Hippocampal formation (tissue), 2 donors: ENCODE data around the gene LCT.
"Not testable (repeated sequence)": the region's sequence is repeated elsewhere in the genome, so short reads cannot be mapped to it uniquely, and the experiment has no call there.

Experiments
- DNase-seq, 2 donors: peaks; one replicate each; lab custom pipeline; 2025; lab: John Stamatoyannopoulos, UW

Gene LCT

GRCh38 chr2:135831180-135831812 lies 5.7 kb downstream of the LCT start:
- no peak for DNase-seq

GRCh38 chr2:135829378-135830135 lies 7.4 kb downstream of the LCT start:
- no peak for DNase-seq

GRCh38 chr2:135826544-135826943 lies 10.4 kb downstream of the LCT start:
- DNase-seq, result no peak

- DNase-seq, result no peak
Observed at GRCh38 chr2:135825550-135826176, 11.3 kb downstream of the LCT start.

GRCh38 chr2:135825131-135825530 lies 11.9 kb downstream of the LCT start:
- no peak for DNase-seq

- DNase-seq, result no peak
Observed at GRCh38 chr2:135822855-135823254, 14.1 kb downstream of the LCT start.

- no peak for DNase-seq
Observed at GRCh38 chr2:135821190-135821589, 15.8 kb downstream of the LCT start.

GRCh38 chr2:135820003-135820618 lies 16.9 kb downstream of the LCT start:
- DNase-seq, result no peak

GRCh38 chr2:135818937-135819610 lies 17.9 kb downstream of the LCT start:
- no peak for DNase-seq

- no peak for DNase-seq
Observed at GRCh38 chr2:135817951-135818350, 19.0 kb downstream of the LCT start.

GRCh38 chr2:135817466-135817865 lies 19.5 kb downstream of the LCT start:
- DNase-seq, result no peak

GRCh38 chr2:135815269-135815668 lies 21.7 kb downstream of the LCT start:
- no peak for DNase-seq

- DNase-seq, result no peak
Observed at GRCh38 chr2:135812907-135813511, 24.0 kb downstream of the LCT start.

- DNase-seq, result not testable (repeated sequence)
Observed at GRCh38 chr2:135807874-135808273, 29.1 kb downstream of the LCT start.

GRCh38 chr2:135803278-135803677 lies 33.7 kb downstream of the LCT start:
- no peak for DNase-seq

- no peak for DNase-seq
Observed at GRCh38 chr2:135802350-135802749, 34.6 kb downstream of the LCT start.

GRCh38 chr2:135800513-135801460 lies 36.2 kb downstream of the LCT start:
- DNase-seq, result no peak

GRCh38 chr2:135799738-135800137 lies 37.2 kb downstream of the LCT start:
- DNase-seq, result no peak

GRCh38 chr2:135798762-135799161 lies 38.2 kb downstream of the LCT start:
- no peak for DNase-seq

GRCh38 chr2:135798275-135798705 lies 38.7 kb downstream of the LCT start:
- DNase-seq, result no peak
